PC-3 (cell line): ENCODE measurements around the gene SLC2A13.
A peak's percentile ranks its signal among the peaks of the same experiment; 100 is the strongest.

Experiments
- CTCF ChIP-seq: fragments of 300-600 bp; sonication (generic); conservative IDR thresholded peaks from 2 replicates; pipeline ENCODE4 v1.5.1; 2017; ENCODE audit warnings: antibody characterized with exemption, low read depth, mild to moderate bottlenecking, low read length
- EZH2 ChIP-seq: fragments of 300-600 bp; sonication (generic); IDR thresholded peaks from one replicate; pipeline ENCODE4 v1.6.1; 2017; ENCODE audit warnings: antibody characterized with exemption, mild to moderate bottlenecking, low read length; ENCODE audit not compliant: unreplicated experiment

GRCh38 chr12:39830852-39831520 lies 274.9 kb downstream of the SLC2A13 start:
- TF ChIP-seq CTCF (peak; percentile 18; the same call in 1 of the 2 replicates), EZH2 (no peak)
